ENCODE data around the gene SOHLH1.

Gene SOHLH1

GRCh38 chr9:135734616-135735144 lies 35.4 kb upstream of the SOHLH1 start:
- TF ChIP-seq FOXP2 (optimal IDR thresholded peaks at IDR 0.05; ENCODE audit: borderline replicate concordance, extremely low read depth, extremely low read length, insufficient read depth) (no peak), TAF1 (IDR thresholded peaks at IDR 0.05; ENCODE audit: borderline replicate concordance, insufficient read depth, low read length) (no peak), SIN3A (IDR thresholded peaks at IDR 0.05; ENCODE audit: borderline replicate concordance, insufficient read depth, low read length) (no peak), REST (IDR thresholded peaks at IDR 0.05; ENCODE audit: insufficient read depth in 1 of 2, low read depth in 2 of 2, low read length in 2 of 2) (no peak), POLR2AphosphoS5 (IDR thresholded peaks at IDR 0.05; ENCODE audit: low read depth, low read length) (no peak)

- TF ChIP-seq SIN3A (IDR thresholded peaks at IDR 0.05; ENCODE audit: borderline replicate concordance, insufficient read depth, low read length) (no peak), POLR2AphosphoS5 (IDR thresholded peaks at IDR 0.05; ENCODE audit: low read depth, low read length) (no peak), FOXP2 (optimal IDR thresholded peaks at IDR 0.05; ENCODE audit: borderline replicate concordance, extremely low read depth, extremely low read length, insufficient read depth) (no peak), TAF1 (IDR thresholded peaks at IDR 0.05; ENCODE audit: borderline replicate concordance, insufficient read depth, low read length) (no peak), REST (IDR thresholded peaks at IDR 0.05; ENCODE audit: insufficient read depth in 1 of 2, low read depth in 2 of 2, low read length in 2 of 2) (no peak)
These were observed 33.4 kb upstream of the SOHLH1 start for GRCh38 chr9:135732569-135733257.

- no peak for TF ChIP-seq SIN3A (IDR thresholded peaks at IDR 0.05; ENCODE audit: borderline replicate concordance, insufficient read depth, low read length)
- no peak for TF ChIP-seq REST (IDR thresholded peaks at IDR 0.05; ENCODE audit: insufficient read depth in 1 of 2, low read depth in 2 of 2, low read length in 2 of 2)
- no peak for TF ChIP-seq FOXP2 (optimal IDR thresholded peaks at IDR 0.05; ENCODE audit: borderline replicate concordance, extremely low read depth, extremely low read length, insufficient read depth)
- TF ChIP-seq POLR2AphosphoS5 (IDR thresholded peaks at IDR 0.05; ENCODE audit: low read depth, low read length), result no peak
- no peak for TF ChIP-seq TAF1 (IDR thresholded peaks at IDR 0.05; ENCODE audit: borderline replicate concordance, insufficient read depth, low read length)
These were observed 32.2 kb upstream of the SOHLH1 start for GRCh38 chr9:135731454-135731853.

- TF ChIP-seq FOXP2 (optimal IDR thresholded peaks at IDR 0.05; ENCODE audit: borderline replicate concordance, extremely low read depth, extremely low read length, insufficient read depth) (no peak), POLR2AphosphoS5 (IDR thresholded peaks at IDR 0.05; ENCODE audit: low read depth, low read length) (no peak), SIN3A (IDR thresholded peaks at IDR 0.05; ENCODE audit: borderline replicate concordance, insufficient read depth, low read length) (no peak)
These were observed 30.2 kb upstream of the SOHLH1 start for GRCh38 chr9:135729480-135729879.

- TF ChIP-seq REST (IDR thresholded peaks at IDR 0.05; ENCODE audit: insufficient read depth in 1 of 2, low read depth in 2 of 2, low read length in 2 of 2) (no peak), POLR2AphosphoS5 (IDR thresholded peaks at IDR 0.05; ENCODE audit: low read depth, low read length) (no peak), FOXP2 (optimal IDR thresholded peaks at IDR 0.05; ENCODE audit: borderline replicate concordance, extremely low read depth, extremely low read length, insufficient read depth) (no peak), SIN3A (IDR thresholded peaks at IDR 0.05; ENCODE audit: borderline replicate concordance, insufficient read depth, low read length) (no peak), TAF1 (IDR thresholded peaks at IDR 0.05; ENCODE audit: borderline replicate concordance, insufficient read depth, low read length) (no peak)
These were observed 29.3 kb upstream of the SOHLH1 start for GRCh38 chr9:135728436-135729110.

Measured in PFSK-1 (cell line).